GM18861 (cell line): ENCODE results near the gene C11orf21.

Source experiments
- ATAC-seq: cut with Tn5 transposase; IDR thresholded peaks from one replicate; pipeline ENCODE4 v1.9.1; 2021; ENCODE audit not compliant: unreplicated experiment

Gene C11orf21

DNA sequence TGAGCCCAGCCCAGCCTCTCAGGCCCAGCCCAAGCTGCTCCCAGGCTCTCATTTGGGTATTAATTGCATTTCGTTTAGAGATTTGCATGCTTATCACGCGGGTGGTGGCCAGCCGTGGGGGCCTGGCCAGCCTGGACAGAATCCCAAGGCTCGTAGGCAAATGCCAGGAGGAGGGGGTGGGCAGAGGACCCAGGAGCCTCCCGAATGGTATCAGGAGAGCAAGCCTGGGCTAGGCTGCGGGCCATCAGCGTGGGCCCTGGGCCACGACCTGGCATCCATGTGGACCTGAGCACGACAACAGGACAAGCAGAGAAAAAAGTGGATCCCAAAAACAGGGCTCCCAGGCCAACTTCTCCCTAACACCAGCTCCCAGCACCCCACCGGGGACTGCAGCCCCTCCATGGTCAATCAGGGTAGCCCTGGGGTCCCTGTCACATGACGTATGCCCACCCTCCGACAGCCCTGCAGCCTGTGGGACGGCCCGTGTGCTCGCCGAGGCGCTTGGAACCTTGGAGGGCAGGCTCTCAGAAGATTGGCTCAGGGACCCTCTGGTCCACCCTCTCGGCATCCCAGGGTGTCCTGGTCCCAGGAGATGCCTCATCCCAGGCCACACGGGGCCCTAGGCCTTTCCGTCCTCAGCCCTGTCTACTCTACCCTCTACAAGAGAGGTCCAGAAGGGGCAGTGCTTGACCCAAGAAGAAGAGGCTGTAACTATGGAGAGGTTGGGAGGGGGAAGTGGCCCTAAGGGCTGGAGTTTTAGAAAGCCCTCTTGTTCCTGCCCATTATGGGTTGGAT lies 40.1 kb downstream of the C11orf21 start:
- ATAC-seq: no peak

DNA sequence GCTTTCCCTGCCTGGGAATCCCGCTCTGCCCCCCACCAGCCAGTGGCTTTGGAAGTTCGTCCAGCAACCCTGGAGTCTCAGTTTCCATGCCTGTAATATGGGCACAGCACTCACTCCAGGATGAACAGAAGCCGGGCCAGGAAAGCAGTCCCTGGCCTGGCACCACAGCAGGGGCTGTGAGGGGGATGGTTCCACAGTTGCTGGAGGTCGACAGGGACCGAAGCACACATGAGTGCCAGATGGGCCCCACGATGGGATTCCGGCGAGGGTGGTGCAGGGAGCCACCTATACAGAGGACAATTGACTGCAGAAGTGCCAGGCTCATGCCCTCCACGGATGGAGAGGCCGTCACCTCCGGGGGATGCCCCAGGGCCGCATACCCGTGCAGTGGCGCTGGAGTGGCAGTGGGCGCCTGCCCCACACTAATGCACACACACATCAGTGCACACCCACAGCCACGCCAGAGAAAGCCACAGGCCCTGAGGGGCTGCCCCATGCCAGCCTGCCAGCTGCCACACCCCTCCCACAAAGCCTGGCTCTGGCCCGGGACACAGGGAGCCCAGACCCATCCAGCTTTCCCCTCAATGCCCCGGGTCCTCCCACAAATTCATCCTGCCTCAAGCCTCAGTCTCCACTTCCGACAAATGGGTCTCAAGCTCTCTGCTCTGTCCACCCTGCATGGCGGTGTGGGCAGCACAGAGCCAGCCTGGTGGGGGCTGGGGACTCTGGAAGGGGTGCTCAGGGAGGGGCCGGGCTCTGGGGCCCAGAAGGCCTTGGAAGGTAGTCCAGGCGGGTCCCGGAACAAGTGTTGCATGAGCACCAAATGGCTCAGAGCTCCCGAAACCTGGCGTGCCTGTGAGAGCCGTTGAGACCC lies 41.0 kb downstream of the C11orf21 start:
- ATAC-seq: no peak

DNA sequence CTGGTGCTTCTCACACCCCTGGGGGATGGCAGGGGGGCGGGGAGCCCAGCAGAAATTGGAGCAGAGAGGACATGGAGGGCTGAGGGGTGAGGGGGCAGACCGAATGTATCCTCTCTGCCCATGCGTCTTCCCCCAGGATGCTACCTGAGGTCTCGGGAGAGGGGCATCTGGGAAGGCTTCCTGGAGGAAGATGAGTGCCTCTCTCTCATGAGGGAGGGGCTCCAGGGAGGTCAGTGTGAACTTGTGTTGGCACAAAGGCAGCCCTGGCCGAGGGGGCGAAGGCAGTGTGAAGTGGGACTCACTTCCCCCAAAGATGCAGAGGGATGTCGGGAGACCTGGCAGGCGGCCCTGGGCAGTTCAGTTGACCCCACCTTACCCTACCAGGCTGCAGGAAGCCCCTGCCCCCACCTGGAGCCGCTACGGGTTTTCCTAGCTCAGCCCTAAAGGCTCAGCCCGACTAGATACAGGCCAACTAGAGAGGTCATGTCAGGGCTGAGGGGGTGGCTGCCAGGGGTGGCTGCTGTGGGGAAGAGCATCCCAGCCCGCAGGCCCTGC lies 41.7 kb downstream of the C11orf21 start:
- ATAC-seq: no peak

DNA sequence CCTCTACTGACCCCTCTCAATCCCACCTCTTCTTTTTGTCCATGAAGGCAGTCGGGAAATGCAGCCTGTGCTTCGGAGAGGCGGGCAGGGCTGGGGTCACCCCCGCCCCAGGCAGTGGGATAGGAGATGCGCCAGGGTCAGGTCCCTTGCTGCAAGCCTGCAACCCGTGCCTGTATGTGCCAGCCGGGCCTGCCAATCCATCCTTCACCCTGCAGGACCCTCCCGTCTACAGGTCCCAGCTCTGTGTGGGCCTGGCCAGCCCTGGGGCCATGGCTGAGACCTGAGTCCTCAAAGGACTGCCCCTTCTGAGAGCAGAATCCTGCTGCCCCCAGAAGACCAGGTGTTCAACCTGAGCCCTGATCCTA lies 42.3 kb downstream of the C11orf21 start:
- no peak for ATAC-seq

DNA sequence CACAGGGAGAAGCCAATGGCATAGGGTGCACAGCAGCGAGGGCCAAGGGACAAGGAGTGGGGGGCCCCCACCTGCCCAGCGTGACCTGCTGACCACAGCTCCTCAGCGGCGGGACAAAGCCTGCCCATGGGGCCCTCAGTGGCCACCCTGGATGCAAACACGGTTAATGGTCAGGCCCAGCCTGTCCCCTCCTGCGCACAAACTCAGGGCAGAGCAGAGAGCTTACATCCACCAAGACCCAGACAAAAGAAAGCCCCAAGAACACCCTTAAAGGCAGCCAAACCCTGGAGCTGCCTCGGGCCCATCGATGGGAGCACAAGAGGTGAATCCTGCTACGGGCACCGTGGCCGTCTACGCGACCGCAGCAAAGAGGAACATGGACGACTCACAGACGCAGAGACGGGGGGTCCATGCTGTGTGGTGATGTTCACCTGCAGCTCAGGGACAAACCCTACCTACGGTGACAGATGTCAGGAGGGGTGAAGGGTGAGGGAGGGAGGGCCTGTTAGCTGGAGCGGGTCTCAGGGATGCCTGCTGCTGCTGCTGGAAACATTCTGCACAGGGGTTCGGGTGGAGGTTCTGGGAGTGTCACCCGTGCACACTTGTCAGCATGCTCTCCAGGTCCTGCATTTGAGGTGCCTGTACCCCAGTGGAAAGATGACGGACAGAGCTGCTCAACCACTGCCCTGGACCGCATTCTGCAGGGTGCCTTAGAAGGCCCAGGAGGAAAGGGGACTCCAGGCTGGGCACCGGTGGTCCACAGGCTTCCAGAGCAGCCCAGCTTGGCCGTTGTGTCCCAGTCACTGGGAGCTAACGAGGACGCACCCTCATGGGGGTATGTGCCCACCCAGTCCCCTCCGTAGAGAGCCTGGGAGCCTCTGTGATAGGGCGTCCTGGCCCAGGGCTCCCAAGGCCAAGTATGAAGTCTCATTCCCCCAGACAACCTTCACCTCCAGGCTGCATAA lies 42.9 kb downstream of the C11orf21 start:
- ATAC-seq: no peak

DNA sequence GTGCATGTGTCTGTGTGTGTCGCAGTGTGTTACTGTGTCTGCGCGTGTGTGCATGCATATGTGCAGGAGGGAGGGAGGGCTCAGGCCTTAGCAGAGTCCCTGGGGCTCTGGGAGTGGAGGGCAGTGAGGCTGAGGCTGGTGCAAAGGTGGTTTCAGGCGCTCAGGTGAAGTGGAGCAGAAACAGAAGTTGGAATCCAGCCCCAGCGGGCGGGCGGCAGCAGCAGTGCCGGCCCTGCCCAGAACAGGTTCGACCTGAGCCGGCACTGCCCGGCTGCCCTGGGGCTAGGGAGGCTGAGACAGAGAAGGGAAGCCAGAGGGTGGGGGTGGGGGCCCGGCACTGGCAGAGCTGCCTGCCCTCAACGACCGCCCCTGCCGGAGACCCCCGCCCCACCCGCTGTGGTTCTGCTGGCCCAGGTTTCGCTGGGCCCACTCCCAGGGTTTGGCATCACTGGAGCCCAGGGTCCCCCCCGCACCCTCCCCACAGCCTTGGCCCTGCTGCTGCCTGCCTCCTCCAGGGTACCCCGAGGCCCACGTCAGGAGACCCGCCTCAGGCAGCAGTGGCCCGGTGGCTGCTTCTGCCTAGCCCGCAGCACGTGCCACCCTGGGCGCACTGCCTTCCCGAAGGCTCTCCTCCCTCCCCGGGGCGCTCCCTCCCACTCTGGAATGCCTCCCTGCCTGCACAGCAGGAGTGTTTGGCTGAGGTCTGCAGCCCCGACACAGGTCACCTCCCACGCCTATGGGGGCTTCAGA lies 44.6 kb downstream of the C11orf21 start:
- ATAC-seq: no peak

DNA sequence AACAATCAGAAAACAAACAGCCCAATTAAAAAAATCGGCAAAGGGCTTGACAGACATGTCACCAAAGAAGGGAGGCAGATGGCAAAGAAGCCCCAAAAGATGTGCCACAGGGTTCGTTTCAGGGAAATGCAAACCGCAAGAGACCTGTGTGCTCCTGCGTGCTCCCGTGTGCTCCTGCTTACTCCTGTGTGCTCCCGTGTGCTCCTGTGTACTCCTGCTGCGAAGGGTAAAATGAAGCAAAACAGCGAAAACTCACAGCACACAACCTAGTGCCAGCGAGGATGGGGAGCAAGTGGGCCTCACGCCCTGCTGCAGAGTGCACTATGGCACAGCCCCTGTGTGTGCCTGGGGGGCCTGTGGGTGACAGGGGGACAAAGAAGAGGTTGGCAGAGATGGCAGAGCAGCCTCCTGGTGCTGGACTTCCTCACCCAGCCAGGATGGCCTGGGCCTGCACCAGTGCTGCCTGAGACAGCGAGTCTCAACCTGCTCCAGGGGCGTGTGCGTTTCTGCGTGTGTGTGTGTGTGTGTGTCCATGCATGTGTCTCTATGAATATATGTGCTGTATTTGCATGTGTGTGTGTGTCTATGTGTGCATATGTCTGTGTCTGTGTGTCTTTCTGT lies 45.3 kb downstream of the C11orf21 start:
- no peak for ATAC-seq

DNA sequence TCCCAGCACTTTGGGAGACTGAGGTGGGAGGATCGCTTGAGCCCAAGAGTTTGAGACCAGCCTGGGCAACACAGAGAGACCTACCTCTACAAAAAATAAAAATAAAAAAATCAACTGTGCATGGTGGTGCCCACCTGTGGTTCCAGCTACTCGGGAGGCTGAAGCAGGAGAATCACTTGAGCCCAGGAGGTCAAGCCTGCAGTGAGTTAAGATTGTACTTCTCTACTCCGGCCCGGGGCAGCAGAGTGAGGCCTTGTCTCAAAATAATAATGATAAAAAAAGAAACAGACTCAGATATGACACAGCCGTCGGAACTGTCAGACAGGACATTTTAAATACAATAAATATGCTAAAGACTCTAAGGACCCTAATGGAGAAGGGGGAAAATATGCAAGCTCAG lies 49.7 kb downstream of the C11orf21 start:
- ATAC-seq: no peak

DNA sequence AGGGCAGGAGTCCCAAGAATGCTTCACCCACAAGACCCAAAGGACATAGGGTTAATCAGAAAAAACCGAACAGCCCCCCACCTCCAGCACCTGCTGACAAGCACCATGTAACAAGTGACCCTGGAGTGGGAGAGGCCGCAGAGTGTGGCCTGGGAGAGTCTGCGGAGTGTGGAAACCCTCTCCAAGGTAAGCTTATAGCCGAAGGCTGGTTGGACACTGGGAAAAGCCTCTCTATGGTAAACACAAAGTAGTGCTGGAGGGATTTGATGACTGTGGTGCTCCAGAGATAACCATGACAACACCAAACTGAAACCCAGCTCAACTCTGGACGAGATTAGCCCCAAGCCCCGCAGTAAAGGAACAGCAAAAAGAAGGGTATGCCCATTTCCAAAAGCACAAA lies 50.6 kb downstream of the C11orf21 start:
- ATAC-seq: no peak

DNA sequence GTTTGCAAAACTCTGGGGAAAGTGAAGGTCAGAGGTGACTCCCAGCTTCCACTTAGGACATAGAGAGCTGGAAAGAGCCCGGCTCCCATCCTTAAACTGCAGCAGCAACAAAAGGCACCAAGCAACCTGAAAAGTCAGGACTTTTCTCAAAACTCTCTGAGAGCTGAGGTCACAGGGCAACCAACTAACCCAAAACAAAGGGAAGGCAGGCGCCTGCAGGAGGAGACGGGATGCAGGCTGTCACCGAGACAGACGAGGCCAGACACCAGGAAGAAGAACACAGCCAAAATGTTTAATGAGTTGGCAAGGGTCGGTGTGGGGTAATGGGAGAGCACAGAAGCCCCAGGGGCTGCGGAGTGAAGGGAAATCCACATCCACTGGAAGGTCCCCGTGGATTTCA lies 51.2 kb downstream of the C11orf21 start:
- no peak for ATAC-seq

DNA sequence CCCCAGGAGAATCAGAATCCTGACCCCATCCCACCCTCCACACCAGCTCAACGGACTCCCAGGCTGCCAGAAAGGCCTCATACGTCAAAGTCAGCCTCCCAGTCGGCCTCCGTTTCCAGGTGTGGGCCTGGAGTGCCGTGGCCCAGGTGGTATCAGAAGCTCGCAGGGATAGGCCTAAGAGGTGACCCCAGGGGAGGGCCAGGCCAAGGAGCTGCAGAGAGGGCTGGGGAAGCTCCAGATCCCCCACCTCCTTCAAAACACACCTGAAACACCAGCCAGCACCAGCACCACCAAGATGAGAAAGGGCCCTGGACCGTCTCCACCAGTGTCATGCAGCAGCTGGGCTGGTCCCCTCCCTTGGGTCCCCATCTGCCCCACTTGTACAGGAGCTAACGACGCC lies 51.7 kb downstream of the C11orf21 start:
- no peak for ATAC-seq

DNA sequence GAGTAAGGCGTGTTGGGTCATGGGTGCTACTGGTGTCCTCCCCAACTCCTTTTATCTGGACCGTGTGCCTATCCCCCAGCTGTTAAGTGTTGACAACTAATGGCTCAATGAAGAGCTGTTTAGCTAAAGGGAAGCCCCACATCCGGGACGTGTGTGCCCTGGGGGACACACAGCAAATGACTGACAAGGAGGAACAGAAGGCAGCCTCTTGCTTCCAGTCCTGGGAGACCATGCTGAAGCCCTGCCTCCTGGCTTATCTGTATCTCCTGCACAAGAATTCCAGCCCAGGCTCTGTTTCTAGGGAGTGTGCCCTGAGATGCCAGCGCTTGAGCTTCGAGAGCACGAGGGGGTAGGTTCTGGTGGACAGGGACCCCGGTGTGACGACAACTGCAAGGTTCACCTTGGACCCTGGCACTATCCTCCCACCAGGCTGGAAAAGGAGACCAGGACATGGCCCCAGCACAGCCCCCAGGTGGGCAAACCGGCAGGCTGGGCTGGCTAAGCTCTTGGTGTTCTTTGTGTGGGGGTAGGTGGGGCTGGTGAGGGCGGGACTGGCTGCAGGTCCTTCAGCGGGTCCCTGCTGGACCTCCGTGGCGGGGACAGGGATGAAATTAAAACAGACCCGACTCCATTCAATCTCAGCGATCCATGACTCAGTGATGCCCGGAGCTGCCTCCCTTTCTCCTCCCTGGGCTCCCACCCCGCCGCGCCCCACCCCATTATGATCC lies 52.4 kb downstream of the C11orf21 start:
- ATAC-seq: no peak

DNA sequence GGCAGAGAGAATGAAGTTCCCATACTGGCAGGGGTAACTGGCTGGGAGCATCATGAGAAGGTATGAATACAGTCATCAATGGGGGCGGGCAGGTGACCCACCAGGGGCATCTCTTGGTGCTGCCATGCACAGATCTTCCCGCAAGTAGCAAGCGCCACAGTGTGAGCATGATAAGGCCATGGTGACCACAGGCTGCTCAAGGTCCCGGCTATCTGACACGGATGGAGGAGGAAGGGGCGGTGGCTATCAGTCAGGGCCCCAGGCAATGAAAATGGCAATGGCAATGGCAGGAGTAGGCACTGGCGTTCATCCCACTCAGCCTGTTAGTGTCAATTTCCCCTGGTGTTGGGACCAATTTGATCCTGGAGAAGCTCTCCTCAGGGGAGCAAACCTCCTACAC lies 53.0 kb downstream of the C11orf21 start:
- no peak for ATAC-seq

DNA sequence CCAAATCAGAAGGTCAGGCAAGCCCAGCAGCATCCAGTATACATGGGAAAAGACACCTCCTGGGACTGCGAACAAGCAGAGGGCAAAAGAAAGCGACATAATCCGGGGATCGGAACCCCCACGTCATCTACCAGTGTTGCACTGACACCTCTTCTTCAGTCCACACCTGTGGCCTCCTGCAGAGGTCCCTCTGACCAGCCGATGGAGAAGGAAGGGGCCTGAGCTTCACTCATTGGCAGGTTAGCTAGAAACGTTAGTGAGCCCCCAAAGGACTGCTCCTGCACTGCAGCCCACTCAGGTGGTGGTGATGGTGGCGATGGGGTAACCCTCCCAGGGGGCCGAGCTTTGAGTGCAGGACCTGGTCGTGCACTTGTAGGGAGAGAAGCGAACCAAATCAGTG lies 53.5 kb downstream of the C11orf21 start:
- no peak for ATAC-seq

DNA sequence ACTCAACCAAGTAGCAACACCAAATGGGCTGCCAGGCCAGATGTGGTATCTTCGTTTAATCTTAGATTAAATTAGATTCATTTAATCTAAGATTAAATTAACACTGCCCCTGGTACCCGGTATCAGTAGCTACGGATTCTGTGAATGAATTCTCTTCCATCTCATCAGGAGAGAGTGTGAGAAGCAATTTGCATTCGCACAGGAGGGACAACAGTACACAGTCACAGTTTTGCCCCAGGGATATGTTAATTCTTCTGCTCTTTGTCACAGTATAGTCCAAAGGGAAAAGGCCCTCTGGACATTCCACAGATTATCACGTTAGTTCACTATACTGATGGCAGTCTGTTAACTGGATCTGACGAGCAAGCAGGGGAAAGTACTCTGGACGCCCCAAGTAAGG lies 54.2 kb downstream of the C11orf21 start:
- no peak for ATAC-seq
